Activated CD4-positive, CD25-positive, alpha-beta regulatory T cell (primary cell): ENCODE data around the gene PHF11.
"Not testable (repeated sequence)": the region's sequence is repeated elsewhere in the genome, so short reads cannot be mapped to it uniquely, and the experiment has no call there.

Experiments used
- DNase-seq, 4 experiments: peaks; one replicate each; lab custom pipeline; 2025; lab: John Stamatoyannopoulos, UW

Gene PHF11

DNA sequence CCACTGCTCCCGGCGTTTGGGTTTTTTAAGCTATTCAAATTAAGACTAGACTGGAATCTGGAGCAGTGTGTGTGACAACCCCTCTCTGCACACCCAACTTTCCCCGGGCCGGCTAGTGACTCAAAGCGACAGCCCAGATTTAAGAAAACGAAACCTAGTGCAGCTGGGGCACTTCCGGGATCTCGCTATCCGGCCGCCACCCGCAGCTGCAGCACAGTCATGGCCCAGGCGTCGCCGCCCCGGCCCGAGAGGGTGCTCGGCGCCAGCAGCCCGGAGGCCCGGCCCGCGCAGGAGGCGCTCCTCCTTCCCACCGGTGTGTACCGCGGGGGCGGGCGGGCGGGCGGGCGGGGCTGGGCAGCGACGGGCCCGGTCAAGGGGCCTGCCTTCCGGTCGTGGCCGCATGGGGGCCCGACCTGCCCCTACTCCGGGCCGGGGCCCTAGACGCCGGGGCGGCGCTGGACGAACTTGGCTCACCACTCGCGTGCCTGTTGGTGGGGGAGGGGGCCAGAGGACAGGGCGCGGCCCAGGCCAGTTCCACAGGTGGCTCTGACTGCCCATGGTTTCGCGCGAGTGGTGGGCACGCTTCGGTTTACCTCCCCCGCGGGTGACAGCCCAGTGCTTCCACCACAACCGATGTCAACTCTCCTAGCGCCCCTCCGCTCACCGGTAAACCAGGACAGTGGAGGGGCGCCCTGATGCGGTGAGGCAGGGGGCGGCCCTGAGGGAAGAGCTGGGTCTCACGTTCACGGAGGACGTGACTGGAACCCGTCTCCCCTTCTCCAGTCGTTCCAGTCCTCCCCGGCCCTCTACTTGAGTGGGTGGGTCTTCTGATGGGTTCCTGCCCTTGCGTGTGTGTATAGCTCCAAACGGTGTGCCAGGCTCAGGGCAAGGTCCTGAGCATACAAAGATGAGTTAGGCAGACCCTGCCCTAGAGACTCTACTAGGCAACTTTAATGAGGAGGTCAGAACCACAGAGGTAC is at the start of gene PHF11:
Gene PHF11, plus strand, starts transcription at position 171 of the 980 bp plus-strand sequence. Its CDS starts 49 bp downstream, at position 220.
- peak; percentile 73 to 82 (median 79) for DNase-seq

DNA sequence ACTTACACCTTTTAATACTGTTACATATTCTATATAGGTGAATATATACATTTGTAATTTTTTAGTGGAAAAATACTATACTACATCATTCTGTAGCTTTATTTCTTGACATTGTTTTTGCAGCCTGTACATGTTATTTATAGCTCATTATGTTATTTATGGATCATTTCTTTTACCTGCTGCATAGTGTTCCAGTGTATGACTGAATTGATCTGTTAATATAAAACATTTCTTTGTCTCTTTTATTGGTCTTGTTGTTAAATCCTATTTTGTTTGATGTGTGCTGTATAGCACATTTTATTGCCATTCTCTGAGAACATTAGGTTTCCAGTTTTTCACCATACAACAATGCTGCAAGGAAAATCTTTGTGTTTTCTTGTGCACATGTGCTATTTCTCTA is 49.3 kb upstream of the PHF11 start:
- DNase-seq, result no peak

GRCh38 chr13:49448753-49449152 is 47.0 kb upstream of the PHF11 start:
- DNase-seq, result no peak

GRCh38 chr13:49450105-49450819 is 45.5 kb upstream of the PHF11 start:
- no peak for DNase-seq

DNA sequence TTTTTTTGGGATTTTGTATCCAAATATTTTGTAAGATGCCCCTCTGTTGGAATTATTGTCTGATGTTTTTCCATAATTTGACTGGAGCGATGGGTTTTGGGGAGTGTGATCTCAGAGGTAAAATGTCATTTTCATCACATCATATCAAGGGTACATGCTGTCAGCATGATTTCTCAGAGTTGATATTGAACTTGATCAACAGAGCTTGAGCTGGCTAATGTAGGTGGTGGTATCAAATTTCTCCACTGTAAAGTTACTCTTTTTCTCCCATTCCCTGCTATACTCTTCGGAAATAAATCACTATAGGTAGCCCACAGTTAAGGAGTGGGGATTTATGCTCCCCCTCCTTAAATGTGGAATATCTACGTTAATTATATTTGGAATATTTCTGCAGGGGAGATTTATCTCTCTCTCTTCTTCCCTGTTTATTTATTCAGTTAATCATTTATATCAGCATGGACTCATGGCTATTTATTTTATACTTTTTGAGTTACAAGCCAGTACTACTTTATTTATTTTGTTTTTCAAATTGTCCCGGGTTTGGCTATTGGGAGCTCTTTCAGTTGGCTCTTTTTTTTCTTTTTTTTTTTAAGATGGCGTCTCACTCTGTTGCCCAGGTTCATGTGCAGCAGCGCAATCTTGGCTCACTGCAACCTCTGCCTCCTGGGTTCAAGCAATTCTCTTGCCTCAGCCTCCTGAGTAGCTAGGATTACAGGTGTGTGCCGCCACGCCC is 42.9 kb upstream of the PHF11 start:
- no peak for DNase-seq

DNA sequence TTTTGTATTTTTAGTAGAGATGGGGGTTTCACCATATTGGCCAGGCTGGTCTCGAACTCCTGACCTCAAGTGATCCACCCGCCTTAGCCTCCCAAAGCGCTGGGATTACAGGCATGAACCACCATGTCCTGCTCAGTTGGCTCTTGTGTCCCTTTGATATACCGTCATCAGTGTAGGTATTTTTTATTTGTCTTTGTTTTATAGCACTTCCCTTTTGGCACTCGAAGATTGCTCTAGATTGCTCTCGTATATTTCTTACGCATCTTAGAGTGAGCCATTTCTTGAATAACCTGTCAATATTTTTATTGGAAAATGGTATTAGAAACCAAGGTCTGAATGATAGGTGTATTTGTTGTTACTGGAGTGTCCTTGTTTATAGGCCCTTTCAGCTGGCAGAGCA is 42.3 kb upstream of the PHF11 start:
- no peak for DNase-seq

DNA sequence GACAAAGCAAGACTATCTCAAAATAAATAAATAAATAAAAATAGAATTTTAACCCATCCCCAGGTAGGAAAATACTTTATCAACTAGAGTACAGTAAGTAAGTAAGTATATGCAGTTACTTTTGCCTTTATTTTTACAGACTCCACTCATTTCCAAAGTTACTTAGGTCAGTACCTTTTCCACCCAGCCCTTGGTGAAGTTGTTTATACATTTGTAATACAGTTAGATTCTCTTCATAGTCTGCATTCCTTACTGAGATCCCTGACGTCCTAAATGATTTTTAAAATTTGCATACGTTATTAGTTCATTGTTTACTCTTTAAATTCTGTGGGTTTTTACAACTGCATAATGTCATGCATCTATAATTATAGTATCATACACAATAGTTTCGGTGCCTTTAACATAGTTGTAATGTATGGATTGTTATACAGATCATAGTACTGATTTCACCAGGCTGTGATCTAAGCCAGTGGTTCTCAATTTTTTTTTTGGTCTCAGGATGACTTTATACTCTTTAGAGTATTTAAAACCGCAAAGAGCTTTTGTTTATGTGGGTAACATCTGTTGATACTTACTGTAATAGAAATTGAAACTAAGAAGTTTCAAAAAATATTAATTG is 41.3 kb upstream of the PHF11 start:
- no peak for DNase-seq

DNA sequence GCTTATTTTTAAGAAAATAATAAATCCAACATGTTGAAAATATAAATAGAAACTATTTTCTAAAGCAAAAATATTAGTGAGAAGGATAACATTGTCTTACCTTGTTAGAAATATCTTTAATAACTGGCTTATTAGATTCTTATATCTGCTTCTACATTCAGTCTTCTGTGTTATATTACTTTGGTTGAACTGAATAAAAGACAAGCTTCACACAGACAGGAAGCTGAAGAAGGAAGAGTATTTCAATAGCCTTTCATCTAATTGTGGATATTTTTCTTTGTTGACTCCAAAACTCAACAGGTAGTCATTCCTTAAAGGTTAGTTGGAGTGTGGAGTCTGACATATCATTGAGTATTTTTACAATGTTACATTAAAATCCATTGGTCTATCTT is 40.8 kb upstream of the PHF11 start:
- DNase-seq, result no peak

- no peak for DNase-seq
These were observed 39.6 kb upstream of the PHF11 start for GRCh38 chr13:49456156-49456555.

- no peak for DNase-seq
These were observed 38.5 kb upstream of the PHF11 start for GRCh38 chr13:49457221-49457620.

- no peak for DNase-seq
These were observed 36.2 kb upstream of the PHF11 start for GRCh38 chr13:49459580-49459979.

GRCh38 chr13:49464085-49464484 is 31.7 kb upstream of the PHF11 start:
- DNase-seq, result no peak

DNA sequence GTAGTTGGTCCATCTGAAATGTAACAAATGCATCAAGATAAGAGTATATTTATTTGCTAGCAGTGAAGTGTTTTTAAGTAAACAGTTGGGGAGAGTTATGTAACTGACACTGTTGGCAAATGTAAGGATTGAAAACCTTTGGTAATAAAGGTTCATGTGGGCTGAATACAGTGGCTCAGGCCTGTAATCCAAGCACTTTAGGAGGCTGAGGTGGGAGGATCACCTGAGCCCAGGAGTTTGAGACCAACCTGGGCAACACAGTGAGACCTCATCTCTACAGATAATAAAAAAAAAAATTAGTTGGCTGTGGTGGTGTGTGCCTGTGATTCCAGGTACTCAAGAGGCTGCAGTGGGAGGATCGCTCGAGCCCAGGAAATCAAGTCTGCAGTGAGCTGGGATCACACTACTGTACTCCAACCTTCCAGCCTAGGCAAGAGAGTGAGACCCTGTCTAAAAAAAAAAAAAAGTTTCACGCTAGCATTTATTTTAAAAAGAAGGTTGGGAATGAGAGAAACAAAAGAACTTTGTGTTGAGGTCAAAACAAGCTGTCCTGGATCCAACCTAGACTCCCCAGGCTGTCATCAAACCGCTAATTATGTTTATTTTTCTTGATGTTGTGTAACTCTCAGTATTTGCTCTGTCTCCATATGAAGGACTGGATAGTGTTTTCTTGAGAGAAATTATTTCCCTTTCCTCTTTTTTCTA is 31.0 kb upstream of the PHF11 start:
- no peak for DNase-seq

- DNase-seq, result no peak
These were observed 29.4 kb upstream of the PHF11 start for GRCh38 chr13:49466292-49466838.

DNA sequence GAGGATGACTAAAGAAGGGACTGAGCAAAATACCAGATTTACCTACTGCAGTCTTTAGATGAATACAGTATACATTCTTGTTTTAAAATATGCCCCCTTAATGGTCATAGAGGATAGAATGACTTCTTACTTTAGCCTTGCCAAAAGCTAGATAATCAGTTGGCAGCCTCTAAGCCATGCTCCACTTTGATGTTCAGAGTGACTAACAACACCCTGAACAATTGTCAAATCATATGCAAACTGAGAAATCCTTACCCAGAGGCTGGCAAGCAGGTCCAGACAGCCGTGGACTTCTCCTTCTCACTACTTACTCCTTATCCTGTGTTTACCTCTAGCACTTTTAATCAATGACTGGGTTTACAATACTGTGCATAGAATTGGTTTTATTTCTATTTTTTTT is 23.6 kb upstream of the PHF11 start:
- DNase-seq, result no peak

- DNase-seq, result no peak
These were observed 19.2 kb upstream of the PHF11 start for GRCh38 chr13:49476529-49476928.

DNA sequence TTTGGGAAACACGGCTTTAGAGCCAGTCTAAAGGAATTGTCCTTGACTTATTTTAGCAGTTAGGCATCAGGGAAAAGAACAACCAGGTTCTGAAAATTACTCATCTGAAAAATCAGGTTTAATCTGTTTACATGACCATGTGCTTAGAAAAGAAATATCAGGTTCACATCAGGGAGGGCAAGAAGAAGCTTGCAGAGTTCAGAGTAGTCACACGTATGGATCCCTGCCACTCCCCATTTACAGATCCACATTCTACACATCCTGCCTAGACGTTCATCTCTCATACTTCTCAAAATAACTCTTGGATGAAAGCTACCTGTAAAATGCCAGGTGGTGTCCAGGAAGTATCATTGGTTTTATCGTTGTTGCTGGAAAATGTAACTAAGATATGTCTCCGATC is 14.0 kb upstream of the PHF11 start:
- no peak for DNase-seq

DNA sequence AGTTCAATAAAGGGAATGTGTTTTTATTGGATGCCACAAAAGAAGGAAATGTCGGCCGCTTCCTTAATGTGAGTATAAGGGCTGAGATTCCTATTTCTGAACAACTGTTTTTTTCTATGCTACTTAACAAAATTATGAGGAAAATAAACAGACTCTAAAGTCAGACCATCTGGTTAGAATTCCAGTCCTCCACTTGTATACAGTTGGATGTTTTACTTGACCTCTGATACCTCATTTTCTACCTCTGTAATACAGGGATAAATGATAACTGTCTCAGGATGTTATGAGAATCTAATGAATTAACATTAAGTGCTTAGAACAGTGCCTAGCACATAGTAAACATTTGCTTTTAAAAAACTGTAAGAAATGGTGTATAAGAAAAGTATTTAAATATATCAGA is 7.2 kb upstream of the PHF11 start:
- no peak for DNase-seq

DNA sequence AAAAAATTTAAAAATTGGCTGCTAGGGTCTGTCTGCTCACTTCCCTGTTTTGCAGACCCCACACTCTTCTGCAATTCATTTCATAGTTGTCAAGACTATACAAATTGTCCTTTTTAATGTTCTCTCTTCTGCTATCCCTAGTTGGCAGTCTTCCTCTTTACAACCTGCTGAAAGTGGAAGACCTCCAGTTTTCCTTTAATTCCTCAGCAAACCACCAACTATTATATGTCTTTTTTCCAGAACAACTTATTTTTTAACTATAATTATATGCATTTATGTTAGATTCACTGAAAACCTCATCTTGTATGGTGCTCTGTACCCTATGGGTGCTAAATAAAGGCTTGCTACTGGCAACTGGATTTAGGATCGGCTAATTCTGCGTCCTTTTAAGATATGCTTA is 1.1 kb upstream of the PHF11 start:
- DNase-seq, result no peak

DNA sequence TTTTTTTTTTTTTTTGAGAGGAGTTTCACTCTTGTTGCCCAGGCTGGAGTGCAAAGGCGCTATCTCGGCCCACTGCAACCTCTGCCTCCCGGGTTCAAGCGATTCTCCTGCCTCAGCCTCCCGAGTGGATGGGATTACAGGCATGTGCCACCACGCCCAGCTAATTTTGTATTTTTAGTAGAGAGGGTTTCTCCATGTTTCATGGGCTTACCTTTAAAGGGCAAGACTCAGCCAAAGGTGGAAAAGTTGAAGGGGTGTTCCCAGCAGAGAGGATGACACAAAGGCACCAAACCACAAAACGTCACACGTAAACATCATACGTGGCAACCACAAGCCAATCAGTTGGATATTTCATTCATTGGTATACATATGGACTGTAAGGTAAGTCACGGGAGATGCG is 1.1 kb downstream of the PHF11 start:
- DNase-seq, result not testable (repeated sequence)

DNA sequence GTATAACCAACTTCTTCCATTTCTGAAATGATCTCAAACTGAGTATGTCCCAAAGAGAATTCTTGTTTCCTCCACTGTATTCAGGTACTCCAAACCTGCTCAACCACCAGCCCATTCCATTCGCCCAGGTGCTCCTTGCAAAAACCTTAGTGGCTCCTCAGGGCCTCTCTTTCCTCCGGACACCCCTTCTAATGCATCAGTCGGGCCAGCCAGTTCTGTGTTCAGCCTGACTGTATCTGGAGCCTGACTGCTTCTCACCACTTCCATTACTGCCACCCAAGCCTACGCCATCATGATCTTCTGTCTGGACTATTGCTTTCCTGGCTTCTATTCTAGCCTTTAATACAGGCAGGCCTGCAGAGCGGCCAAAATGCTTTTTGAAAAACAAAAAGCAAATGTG is 1.5 kb downstream of the PHF11 start:
- DNase-seq, result no peak
